ENCODE results near the gene GPHN.

GPHN gene

DNA sequence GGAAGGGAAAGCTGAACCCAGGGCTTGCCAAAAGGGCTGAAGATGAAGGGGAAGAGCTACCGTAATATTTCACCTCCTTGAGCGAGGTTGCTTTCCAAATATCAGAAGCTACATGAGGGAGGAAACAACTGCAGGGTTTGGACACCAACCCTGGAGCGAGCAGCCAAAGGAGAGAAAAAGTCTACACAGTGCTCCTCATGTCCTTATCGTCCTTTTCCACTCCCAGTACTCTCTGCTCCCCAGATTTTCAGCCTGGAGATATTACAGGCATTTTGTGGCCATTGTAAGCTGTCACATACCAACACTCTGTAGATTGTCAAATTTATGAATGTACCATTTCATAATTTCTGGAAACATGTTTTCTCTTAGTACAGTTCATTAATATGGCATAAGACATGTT lies 115.9 kb downstream of the GPHN start:
- Histone ChIP-seq H3K9me3 (ENCODE audit: low read depth, low read length) (no peaks in the 10 kb centered on the region), H3K27ac (peak overlapping the region; percentile 76), H3K4me3 (no peak overlapping the region), H3K9ac (ENCODE audit: insufficient read length) (peak overlapping the region; percentile 12), H3K36me3 (ENCODE audit: insufficient read depth, low read length) (no peaks in the 10 kb centered on the region)
- no peak for DNase-seq (ENCODE audit: low read depth, low spot score)
- no peak for TF ChIP-seq FOXP2 (optimal IDR thresholded peaks at IDR 0.05; ENCODE audit: control extremely low read depth, extremely low read length, insufficient read depth)
- TF ChIP-seq EZH2 (IDR thresholded peaks at IDR 0.05), result no peak
- no peak for TF ChIP-seq POLR2AphosphoS5 (IDR thresholded peaks at IDR 0.05; ENCODE audit: borderline replicate concordance, low read depth, low read length)

DNA sequence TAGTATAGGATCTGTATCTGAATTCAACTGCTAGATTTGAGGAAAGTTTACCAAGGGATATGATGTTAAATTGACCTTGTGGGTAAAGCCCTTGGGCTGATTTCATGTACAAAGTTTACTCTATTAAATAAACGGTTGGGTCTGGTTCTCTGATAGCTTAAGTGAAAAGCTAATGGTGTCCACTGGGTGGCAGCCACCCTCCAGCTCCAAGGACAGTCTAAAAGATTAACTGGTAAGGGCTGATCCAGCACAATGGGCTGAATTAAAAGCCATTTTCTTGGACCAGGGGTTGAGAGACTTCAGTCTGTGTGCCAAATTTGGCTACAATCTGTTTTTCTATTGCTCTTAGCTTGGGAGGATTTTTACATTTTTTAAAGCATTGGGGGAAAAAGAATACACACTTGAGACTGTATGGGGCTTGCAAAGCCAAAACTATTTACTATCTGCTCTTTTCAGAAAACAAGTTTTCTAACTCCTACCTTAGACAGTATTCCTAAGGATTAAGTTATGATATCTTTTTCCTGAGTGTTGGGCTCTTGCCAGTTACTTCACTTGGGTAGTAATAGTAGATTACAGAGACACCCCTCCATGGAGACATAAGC lies 116.5 kb downstream of the GPHN start:
- Histone ChIP-seq H3K27ac (peak overlapping the region; percentile 76), H3K9me3 (ENCODE audit: low read depth, low read length) (no peaks in the 10 kb centered on the region), H3K9ac (ENCODE audit: insufficient read length) (no peak overlapping the region), H3K36me3 (ENCODE audit: insufficient read depth, low read length) (no peaks in the 10 kb centered on the region), H3K4me3 (0 out of 2 replicates have a peak overlapping the region, but pooled peaks have one; percentile 20)
- peak; percentile 55 for DNase-seq (ENCODE audit: low read depth, low spot score)
- no peak for TF ChIP-seq EZH2 (IDR thresholded peaks at IDR 0.05)
- no peak for TF ChIP-seq FOXP2 (optimal IDR thresholded peaks at IDR 0.05; ENCODE audit: control extremely low read depth, extremely low read length, insufficient read depth)
- TF ChIP-seq POLR2AphosphoS5 (IDR thresholded peaks at IDR 0.05; ENCODE audit: borderline replicate concordance, low read depth, low read length), result no peak

DNA sequence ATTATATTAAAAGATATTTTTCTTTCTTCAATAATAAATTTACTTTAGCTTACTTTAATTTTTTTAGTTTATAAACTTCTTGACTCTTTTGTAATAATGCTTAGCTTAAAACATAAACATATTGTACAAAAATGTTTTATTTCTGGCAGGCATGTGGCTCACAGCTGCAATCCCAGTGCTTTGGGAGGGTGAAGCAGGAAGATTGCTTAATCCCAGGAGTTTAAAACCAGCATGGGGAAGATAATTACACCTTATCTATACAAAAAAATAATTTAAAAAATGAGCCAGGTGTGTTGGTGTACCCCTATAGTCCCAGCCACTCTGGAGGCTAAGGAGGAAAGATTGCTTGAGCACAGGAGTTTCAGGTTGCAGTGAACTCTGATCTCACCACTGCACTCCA lies 120.7 kb downstream of the GPHN start:
- DNase-seq (ENCODE audit: low read depth, low spot score), result no peak
- H3K4me3 ChIP-seq, result no peak overlapping the region
- no peaks in the 10 kb centered on the region for H3K9me3 ChIP-seq (ENCODE audit: low read depth, low read length)
- H3K27ac ChIP-seq, result no peak overlapping the region
- H3K9ac ChIP-seq (ENCODE audit: insufficient read length), result no peak overlapping the region
- no peak for TF ChIP-seq FOXP2 (optimal IDR thresholded peaks at IDR 0.05; ENCODE audit: control extremely low read depth, extremely low read length, insufficient read depth)
- TF ChIP-seq POLR2AphosphoS5 (IDR thresholded peaks at IDR 0.05; ENCODE audit: borderline replicate concordance, low read depth, low read length), result no peak
- no peak for TF ChIP-seq EZH2 (IDR thresholded peaks at IDR 0.05)
- H3K36me3 ChIP-seq (ENCODE audit: insufficient read depth, low read length), result no peaks in the 10 kb centered on the region

DNA sequence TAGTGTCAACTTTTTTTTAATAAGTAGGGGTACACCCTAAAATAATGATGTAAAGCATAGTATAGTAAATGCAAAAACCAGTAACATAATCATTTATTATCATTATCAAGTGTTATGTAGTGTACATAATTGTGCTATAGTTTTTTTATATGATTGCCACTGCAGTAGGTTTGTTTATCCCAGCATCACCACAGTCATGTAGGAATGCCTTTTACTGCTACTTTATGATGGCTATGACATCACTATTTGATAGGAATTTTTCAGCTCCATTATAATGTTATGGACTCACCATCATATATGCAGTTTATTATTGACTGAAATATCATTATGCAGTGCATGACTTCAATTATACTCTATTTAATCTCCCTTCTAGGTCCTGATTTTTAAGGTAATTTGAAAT lies 121.6 kb downstream of the GPHN start:
- no peak overlapping the region for H3K4me3 ChIP-seq
- no peaks in the 10 kb centered on the region for H3K9me3 ChIP-seq (ENCODE audit: low read depth, low read length)
- TF ChIP-seq POLR2AphosphoS5 (IDR thresholded peaks at IDR 0.05; ENCODE audit: borderline replicate concordance, low read depth, low read length), result no peak
- TF ChIP-seq EZH2 (IDR thresholded peaks at IDR 0.05), result no peak
- no peak for TF ChIP-seq FOXP2 (optimal IDR thresholded peaks at IDR 0.05; ENCODE audit: control extremely low read depth, extremely low read length, insufficient read depth)
- DNase-seq (ENCODE audit: low read depth, low spot score), result no peak
- H3K36me3 ChIP-seq (ENCODE audit: insufficient read depth, low read length), result no peaks in the 10 kb centered on the region
- no peak overlapping the region for H3K9ac ChIP-seq (ENCODE audit: insufficient read length)
- no peak overlapping the region for H3K27ac ChIP-seq

DNA sequence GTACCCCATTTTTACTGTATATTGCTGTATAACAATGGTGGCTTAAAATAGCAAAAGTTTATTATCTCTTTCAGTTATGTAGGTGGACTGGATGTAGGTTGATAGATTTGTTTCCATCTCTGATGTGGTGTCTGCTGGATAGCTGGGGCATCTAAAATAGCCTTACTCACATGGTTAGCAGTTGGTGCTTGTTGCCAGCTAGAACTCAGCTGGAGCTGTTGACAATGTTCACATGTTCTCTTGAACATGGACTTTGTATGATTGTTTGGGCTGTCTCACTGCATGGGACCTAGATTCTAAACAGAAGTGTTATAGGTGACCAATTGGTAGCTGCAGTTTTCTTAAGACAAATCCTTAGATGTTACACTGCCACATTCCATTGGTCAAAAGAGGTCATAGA lies 126.9 kb downstream of the GPHN start:
- H3K4me3 ChIP-seq, result no peak overlapping the region
- H3K9ac ChIP-seq (ENCODE audit: insufficient read length), result no peak overlapping the region
- H3K36me3 ChIP-seq (ENCODE audit: insufficient read depth, low read length), result no peaks in the 10 kb centered on the region
- DNase-seq (ENCODE audit: low read depth, low spot score), result no peak
- TF ChIP-seq EZH2 (IDR thresholded peaks at IDR 0.05) (no peak), POLR2AphosphoS5 (IDR thresholded peaks at IDR 0.05; ENCODE audit: borderline replicate concordance, low read depth, low read length) (no peak), FOXP2 (optimal IDR thresholded peaks at IDR 0.05; ENCODE audit: control extremely low read depth, extremely low read length, insufficient read depth) (no peak)
- H3K27ac ChIP-seq, result no peak overlapping the region
- no peaks in the 10 kb centered on the region for H3K9me3 ChIP-seq (ENCODE audit: low read depth, low read length)

DNA sequence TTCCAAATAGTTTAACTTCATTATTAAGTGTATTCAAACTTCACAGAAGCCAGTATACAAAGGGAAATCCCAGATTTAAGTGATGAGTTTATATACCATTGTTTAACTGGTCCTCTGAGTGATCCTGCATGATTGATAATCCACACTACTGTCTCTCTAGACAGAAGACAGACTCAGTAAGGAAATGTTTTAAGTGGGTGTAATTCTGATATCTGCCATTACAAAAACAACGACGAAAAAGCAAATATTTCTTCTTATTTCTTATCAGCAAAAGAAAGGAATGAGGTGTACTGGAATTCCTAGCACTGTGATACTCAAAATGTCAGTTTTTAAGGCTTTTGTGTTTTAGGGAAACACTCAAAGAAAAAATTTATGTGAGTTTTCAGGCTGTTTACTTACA lies 127.5 kb downstream of the GPHN start:
- TF ChIP-seq FOXP2 (optimal IDR thresholded peaks at IDR 0.05; ENCODE audit: control extremely low read depth, extremely low read length, insufficient read depth) (no peak), EZH2 (IDR thresholded peaks at IDR 0.05) (no peak), POLR2AphosphoS5 (IDR thresholded peaks at IDR 0.05; ENCODE audit: borderline replicate concordance, low read depth, low read length) (no peak)

DNA sequence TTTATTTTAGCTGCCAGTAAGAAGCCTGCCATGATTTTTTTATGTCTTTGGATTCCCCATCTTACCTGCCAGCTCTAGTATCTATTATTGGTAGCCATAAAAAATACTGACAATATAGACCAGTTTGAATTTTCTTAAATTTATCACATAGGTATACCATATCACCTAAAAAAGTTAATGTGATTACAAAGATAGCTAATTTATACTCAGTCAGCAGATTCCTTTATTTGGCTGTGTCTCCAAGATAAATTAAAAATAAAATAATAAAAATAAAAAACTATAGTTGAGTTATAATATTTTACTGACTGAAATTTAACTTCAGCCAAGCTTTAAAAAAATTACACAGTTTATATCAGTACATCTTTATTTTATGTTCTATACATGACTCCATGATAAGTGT lies 128.3 kb downstream of the GPHN start:
- Histone ChIP-seq H3K9me3 (ENCODE audit: low read depth, low read length) (no peaks in the 10 kb centered on the region), H3K27ac (no peak overlapping the region), H3K4me3 (no peak overlapping the region), H3K36me3 (ENCODE audit: insufficient read depth, low read length) (no peaks in the 10 kb centered on the region), H3K9ac (ENCODE audit: insufficient read length) (no peak overlapping the region)
- DNase-seq (ENCODE audit: low read depth, low spot score), result no peak
- no peak for TF ChIP-seq FOXP2 (optimal IDR thresholded peaks at IDR 0.05; ENCODE audit: control extremely low read depth, extremely low read length, insufficient read depth)
- TF ChIP-seq POLR2AphosphoS5 (IDR thresholded peaks at IDR 0.05; ENCODE audit: borderline replicate concordance, low read depth, low read length), result no peak
- no peak for TF ChIP-seq EZH2 (IDR thresholded peaks at IDR 0.05)

More for the DNA sequence above, 127.5 kb downstream of the GPHN start:
- DNase-seq (ENCODE audit: low read depth, low spot score), result no peak
- H3K4me3 ChIP-seq, result no peak overlapping the region
- no peak overlapping the region for H3K9ac ChIP-seq (ENCODE audit: insufficient read length)
- no peaks in the 10 kb centered on the region for H3K36me3 ChIP-seq (ENCODE audit: insufficient read depth, low read length)
- H3K9me3 ChIP-seq (ENCODE audit: low read depth, low read length), result no peaks in the 10 kb centered on the region
- no peak overlapping the region for H3K27ac ChIP-seq

DNA sequence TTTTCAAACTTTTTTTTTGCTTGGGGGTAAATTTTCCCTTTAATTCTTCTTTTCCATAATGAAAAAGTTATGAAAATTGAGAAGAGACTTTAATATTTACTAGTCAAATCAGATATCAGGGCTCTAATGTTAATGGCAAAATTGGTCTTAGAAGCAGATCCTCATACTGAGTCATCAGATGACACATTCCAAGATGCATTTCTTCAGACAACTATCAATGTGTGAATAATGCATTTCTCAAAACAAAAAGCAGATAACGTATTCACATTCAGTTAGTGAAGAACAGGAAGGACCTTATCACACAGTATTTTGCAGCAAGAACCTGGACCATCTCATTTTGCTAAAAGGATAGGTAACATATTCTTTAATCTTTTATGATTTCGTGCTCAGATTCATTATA lies 130.7 kb downstream of the GPHN start:
- Histone ChIP-seq H3K9ac (ENCODE audit: insufficient read length) (no peak overlapping the region), H3K27ac (no peak overlapping the region), H3K36me3 (ENCODE audit: insufficient read depth, low read length) (no peaks in the 10 kb centered on the region), H3K9me3 (ENCODE audit: low read depth, low read length) (no peaks in the 10 kb centered on the region), H3K4me3 (no peak overlapping the region)
- no peak for TF ChIP-seq EZH2 (IDR thresholded peaks at IDR 0.05)
- TF ChIP-seq FOXP2 (optimal IDR thresholded peaks at IDR 0.05; ENCODE audit: control extremely low read depth, extremely low read length, insufficient read depth), result no peak
- no peak for TF ChIP-seq POLR2AphosphoS5 (IDR thresholded peaks at IDR 0.05; ENCODE audit: borderline replicate concordance, low read depth, low read length)
- DNase-seq (ENCODE audit: low read depth, low spot score), result no peak
